ENCODE measurements around the gene GNA14. TPM values are rescaled to one million over a fixed set of nuclear protein-coding genes. Genes with fewer than 3 reads are reported as not detected.

GNA14 gene
- total RNA-seq (2022; extraction: Qiagen RNA extraction; ENCODE audit: low read depth): not detected in 5 replicates

GRCh38 chr9:77648234-77649108 lies at the start of gene GNA14:
GNA14 (minus strand) TSS chr9:77648322; CDS start chr9:77647793, 529 bp downstream.

All from A549 treated with GW870086 at 1 μM for 4 hours (cell line).